Activated effector memory CD4-positive, alpha-beta T cell treated with anti-CD3 and anti-CD28 coated beads, Interleukin-2, amount 50 U/mL, for 16 hours (primary cell): Measurements from ENCODE around the gene TFAP2D.

Experiments used
- DNase-seq: peaks from one replicate; pipeline ENCODE4 v3.0.0-alpha.2; 2020

TFAP2D gene

DNA sequence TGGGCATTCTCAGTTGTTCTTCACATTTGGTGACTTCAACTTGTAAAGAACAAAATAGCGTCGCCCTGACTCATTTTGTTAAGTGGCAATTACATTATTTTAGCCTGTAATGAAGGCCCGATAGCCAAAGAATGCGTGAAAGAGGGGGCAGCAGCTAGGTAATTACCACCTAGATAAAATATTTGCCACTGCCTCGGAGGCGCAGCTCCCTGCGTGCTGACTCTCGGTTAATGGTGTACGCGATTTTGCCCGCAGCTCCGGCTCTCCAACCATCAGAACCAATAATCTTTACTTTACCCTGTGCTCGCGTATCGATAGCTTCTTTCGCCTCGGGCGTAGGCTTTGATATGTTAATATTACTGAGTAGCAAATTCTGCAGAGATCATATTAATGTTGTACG, 8.7 kb downstream of the TFAP2D start:
- no peak for DNase-seq

DNA sequence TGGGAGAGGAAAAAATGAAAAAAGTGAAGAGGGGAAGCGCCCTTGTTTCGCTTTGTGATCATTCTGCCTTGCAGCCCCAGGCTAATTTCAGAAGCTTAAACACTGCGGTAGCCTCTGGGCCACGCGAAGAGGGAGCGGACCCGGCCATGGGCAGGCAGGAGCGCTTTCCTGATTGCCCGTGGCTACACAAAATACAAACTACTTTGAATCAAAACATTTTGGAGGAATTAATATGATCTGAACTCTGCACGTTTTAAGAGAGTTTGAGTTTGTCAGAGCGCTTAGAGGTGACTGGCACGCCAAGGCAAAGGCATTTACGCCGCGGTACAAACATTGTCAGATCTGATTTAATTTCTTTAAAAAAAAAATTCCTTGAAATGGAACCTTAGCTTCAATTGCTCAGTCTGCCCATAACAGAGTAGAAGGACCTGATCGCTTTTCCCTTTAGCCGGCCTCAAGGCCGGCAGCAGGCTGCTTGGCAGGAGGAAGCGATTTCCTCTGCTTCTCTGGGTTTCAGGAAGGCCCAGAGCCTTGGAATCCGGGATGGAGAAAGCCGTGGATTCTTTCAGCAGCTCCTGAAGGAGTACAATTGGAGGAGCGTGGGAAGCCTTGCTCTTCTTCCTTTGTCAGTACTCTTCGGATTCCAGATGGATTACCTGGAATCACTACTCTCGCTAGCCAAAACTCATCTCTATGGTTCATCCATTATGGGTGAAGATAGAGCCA, 9.7 kb downstream of the TFAP2D start:
- DNase-seq: no peak

DNA sequence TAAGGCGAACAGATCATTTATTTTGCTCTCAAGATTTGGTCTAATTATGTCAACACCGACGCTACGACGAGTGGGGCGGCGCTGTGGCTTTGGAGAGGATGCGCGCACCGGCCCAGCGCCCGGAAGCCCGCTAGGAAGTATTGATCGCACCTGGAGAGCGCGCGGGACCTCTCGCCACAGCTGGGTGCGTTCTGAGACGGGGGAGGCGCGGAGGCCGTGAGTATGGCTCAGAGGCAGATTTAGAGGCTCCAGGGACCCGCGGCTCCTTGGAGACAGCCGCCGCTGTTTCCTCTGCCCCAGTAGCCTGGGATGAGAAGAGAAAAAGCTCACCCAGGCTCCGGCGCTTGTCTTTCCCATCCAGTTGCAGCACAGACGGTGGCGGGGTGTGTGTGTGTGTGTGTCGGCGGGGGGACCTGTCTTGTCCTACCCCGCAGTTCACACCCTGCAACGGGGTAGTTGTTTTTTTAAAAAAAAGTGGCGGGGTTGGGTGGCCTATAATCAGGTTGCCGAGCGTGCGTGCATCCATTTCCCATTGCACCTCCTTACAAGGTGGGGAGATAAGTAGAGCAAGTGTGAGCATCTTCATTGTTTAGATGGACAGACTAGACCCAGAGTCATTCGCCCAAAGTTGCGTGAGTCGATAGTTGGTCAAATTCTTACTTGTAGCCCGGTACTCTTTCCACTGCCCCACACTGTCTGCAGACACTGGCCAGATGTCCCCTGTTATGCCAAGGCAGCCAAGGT, 11.2 kb downstream of the TFAP2D start:
- DNase-seq: no peak

DNA sequence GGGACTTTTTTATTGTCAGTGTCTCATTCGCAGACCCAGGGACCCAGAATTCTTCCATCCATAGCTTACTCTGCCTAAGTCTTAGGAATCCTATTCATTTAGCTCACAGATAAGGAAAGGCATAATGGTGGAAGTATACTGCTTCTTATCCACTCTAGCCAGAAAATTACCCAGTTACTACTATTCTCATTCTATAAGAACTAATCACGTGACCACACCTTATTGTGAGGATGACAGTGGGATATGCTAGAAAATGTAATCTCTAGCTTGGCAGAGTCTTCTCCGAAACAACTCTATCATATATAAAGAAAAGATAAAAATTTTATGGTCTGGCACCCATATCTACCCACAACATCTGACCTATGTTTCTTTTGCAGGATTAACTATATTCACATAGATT, 21.2 kb downstream of the TFAP2D start:
- DNase-seq: no peak

DNA sequence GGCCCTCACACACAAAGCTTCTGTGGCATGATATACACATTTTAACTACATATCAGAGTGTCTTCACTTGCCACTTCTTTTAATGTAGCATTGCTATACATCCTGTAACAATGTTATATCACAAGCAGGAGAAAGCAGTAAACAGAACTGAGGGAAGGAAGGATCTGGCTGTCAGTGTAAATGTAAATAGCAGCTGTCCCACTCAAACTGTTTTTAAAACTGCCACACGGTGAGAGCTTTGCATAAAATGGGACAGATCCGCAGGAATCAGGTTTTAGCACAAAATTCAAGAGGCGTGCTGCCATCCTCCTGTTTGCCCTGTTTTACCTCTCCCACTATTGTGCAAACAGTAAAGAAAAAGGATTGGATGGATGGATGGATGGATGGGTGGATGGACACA, 28.8 kb downstream of the TFAP2D start:
- DNase-seq: no peak

DNA sequence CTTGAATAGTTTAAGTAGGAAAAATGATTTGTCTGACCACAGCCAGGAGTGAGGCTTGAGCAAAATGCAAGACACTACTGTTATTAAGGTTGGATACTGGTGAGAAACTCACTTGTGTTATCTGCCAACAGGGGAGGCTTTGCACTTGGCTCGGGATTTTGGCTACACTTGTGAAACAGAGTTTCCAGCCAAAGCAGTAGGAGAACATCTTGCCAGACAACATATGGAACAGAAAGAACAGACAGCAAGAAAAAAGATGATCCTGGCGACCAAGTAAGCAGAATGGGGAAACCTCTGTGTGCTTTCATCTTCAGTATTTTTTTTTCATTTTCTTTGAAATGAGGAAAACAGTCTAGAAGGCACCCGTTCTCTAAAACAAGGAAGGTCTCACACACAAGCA, 31.6 kb downstream of the TFAP2D start:
- no peak for DNase-seq

DNA sequence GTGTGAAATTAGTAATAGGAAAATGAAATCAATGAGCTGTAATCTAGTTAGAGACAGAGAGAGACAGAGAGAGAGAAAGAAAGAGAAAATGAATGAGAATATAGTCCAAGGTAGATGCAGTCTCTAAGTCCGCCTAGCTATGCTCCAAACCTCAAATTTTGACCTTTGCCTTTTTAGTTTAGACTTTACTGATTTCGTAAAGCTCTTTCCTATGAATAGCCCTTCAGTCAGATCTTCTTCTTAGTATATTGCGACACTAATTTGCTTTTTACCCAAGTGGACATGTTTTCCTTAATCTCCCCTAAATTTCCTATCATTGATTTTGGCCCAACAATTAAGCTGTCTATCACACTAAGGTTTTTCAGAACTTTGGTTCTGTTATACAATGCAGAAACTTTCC, 49.5 kb downstream of the TFAP2D start:
- DNase-seq: no peak

DNA sequence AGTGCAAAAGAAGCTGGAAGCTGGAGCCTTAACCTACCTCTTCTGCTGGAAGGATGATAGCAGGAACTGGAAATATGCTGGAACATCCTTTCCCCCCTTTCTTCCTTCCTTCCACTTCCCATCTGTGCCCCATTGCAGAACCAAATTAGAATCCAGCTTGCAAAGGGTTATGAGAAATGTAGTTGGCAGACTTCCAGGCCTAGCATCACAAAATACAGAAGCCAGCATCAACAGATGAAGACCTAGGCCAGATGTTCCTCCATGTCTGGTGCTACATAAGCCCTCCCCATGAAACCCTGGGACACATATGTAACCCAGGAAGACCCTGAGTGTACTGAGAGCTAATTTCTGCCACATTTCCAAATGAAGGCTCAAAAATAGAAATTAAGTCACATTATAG, 65.4 kb downstream of the TFAP2D start:
- DNase-seq: no peak

DNA sequence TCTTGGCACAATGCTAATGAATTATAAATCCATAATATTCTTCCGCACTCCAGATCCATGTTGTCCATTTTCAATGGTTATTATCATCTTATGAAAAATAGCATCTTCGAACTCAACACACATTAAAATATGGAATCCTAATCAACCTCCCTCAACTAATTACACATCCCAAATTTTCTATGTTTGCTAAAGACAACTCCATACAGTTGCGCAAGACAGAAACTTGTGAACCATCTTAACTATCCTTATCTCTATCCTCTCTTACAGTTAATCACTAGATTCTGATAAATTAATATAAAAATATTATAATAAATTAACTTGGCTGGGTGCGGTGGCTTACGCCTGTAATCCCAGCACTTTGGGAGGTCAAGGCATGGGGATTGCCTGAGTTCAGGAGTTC, 67.1 kb downstream of the TFAP2D start:
- no peak for DNase-seq

DNA sequence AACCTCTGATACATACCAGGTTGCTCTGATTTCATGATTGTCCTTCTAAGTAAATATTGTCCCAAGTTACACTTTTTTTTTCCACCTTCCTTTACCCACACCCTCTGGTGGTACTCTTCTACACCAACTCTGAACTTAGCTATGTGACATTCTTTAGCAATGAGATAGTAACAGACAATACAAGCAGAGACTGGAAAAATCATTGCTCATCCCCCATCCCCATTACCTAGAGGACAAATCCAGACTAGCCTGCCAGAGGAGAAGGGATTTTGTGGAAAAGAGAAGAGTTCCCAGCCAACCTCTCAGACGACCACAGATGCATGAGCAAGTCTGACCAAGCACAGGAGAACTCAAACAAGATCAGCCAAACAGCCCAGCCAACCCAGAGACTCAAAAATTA, 72.6 kb downstream of the TFAP2D start:
- no peak for DNase-seq

DNA sequence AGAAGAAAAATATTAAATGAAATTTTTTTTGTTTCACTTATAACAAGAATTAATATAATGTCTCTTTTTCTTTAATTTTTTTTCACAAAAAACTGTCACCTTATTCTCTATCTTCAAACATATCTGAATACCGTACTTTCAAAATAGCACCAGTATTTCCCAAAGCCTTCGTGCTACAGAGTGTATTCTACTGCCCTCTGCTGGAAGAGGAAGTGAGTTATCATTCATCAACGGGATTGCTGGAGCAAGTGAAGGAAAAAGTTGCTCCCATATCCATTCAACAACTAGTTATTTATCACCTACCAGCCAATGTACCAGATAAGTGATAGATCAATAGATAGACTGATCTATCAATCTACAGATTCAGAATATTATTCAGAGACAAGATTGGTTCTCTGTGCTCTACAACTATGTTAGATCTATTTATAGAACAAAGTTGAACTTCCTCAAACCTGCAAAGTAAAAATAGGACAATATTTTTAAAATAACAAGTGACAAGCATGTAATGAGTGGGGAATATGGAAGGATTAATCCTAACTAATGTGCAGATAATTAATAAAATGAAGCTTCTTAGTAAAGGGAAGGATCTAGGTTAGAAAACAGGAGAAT, 78.7 kb downstream of the TFAP2D start:
- DNase-seq: no peak

DNA sequence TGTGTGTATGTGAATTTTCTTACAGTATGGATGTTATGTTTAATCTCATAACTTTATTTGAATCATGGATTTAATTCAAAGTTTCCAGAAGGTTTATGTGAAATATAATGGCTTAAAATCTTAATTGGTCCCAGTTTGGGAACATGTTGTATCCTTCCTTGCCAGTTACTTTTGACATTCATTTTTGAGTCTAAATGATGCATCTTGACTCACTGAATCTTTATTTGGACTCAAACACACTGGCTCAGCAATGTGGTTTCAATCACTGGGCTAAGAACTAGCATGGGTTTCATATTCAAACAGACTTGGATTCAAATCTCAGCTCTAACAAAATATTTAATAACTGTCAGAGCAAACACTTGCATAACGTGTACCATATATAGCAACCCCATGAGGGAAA, 79.4 kb downstream of the TFAP2D start:
- no peak for DNase-seq

DNA sequence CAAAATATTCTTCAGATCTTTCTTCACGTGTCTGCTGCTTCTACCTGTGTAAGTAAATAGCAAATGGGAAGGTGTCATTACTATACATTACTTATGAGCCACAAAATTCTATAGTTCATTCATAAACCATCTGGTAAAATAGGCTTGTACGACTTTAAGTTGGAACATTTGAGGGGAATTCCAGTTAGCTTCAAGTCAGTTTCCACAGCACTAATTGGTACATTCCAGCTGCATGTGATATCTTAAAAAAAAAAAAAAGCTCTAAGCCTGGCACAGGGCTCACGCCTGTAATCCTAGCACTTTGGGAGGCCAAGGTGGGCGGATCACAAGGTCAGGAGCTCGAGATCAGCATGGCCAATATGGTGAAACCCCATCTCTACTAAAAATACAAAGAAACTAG, 82.2 kb downstream of the TFAP2D start:
- no peak for DNase-seq

DNA sequence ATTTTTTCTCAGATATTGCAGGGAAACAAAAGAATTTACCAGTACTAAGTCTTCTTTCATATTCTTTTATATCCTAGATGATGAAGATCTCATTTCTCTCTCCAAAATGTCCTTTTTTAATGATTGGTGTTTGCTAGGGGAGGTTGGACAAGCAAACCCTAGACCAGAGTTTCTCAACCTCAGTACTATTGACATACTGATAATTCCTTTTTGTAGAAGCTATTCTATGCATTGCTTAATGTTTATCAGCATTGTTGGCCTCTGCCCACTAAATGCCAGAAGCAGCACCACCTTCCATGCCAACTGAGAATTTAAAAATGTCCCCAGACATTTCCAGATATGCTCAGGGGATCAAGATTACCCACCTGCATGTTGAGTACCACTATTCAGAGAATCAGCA, 91.0 kb downstream of the TFAP2D start:
- no peak for DNase-seq

DNA sequence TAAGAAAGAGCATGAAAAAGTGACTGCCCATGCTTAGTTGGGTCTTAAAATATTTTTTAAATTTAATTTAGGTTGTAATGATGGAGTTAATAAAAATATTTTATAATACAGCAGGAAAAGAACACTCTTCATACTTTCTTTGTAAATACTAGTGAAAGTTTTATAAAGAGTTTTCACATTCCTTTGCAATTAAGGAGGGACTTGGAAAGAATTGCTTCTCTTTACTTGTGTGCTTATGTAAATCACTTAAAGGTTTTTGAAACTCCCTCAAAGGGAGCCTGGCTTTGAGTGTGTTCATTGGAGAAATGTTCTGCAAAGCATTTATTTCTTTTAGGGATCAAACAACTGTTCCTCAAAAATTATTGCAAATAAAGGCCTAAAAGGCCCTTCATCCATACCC, 93.7 kb downstream of the TFAP2D start:
- DNase-seq: no peak

DNA sequence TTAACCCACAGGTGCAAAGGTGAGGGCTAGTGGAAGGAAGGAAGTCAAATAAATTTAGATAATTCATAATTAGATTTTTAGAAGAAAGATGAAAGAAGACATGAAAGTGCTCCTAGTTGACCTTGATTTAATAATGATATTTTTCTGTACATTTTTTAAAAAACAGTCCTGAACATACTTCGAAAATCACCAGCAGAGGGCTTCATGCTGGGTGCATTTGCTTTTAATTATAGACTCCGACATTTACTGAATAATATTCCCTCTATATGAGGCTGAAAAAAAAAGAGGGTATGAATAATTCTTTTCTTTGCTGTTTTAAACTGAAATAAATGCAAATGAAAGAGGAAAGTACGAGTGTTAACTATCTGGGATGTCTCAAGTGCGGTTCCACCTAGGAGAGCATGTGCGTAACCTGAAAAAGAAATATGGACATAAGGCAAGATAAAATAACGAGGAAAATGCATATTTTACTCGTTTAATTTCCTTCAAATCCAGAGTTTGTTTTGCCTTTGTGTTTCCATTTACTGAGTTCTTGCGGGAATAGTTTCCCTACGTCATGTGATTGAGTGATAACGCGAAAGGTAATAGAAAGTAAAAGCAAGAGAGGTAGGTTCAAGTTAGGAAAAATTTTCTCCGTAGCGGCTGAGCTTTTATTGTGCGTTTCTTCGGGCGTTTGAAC, 102.2 kb downstream of the TFAP2D start:
- DNase-seq: no peak

DNA sequence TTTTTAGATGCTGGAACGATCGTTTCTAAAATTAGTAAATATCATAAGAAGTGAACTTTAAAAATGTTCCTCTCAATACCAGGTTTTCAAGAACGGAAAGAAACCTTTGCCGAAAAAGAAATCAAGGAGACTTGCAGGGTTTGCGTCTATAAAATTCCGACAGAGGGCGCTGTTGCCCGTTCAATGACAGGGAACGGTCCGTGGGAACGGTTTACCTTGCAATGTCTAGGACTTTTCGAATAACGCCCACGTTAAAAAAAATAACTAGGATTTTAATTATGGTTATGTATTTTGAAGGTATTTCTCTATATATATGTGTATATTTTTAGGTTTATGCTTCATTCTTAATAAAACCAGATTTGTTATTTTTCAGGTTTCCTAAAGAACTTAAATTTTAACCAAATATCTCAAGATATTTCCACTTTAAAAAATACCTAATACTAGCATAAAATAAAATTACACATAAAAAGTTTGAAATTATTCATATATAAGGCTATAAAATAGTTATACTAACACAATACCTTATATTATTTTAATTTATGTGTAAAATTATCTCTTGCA, 102.9 kb downstream of the TFAP2D start:
- peak; percentile 80 for DNase-seq

DNA sequence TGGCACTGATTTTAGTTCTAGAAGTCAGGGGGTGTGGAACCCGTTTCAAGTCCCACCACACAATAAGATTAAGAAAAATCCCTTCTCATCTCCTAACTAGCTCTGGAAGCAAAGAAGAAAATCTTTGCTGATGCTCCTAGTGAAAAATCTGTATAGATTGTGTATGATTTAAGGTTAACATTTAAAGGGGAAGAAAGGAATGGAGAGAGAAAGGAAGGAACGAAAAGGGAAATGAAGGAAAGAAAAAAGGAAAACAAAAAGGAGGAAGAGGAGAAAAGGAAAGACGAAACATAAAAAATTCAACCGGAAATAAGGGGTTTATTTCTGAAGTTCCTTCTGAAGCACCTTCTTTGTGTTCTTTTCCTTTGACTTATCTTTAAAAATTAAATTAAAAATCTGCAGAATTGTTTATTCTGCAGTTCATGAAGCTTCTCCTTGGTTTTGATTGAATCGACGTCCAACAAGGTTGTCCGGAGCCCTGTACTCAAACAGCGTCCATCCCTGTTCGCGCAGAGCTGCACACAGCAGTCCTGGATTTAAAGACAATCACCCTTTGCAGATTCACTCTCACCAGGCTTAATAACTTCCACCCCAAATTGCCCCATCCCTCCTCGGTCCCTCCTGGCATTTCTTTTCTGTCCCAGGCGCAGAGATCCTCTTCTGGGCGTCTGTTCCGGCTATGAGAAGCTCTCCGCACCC, 103.8 kb downstream of the TFAP2D start:
- no peak for DNase-seq

DNA sequence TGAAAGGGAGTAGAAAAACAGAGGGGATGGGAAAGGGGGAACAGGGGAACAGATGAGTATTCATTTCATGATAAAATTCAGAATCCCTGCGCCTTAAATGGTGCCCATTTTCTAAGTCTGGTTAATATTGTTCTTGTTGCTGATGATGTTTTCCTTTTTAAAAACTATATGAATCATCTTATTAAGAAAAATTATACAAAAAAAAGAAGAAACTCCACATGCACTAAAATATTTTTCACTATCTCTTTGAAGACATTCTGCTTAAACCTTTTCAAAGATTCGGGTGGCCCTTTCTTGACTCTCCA, 104.3 kb downstream of the TFAP2D start:
- DNase-seq: no peak

DNA sequence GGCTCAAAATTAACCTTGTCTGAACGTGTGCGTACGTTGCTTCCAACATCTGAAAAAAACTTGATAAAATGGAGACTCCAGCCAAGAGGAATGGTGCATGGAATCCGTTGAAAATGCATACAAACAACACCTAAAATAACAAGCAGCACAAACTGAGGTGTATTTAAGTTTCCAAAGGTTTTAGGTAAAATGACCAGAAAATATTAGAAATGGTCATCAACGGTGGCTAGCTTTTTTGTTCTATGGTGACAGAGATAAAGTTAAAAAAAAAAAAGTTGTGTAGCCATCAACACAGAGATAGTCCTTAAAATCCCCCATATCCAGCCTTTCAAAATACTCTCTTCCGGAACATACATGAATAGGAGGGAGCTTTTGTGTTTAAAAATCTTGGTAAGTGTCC, 104.7 kb downstream of the TFAP2D start:
- no peak for DNase-seq

DNA sequence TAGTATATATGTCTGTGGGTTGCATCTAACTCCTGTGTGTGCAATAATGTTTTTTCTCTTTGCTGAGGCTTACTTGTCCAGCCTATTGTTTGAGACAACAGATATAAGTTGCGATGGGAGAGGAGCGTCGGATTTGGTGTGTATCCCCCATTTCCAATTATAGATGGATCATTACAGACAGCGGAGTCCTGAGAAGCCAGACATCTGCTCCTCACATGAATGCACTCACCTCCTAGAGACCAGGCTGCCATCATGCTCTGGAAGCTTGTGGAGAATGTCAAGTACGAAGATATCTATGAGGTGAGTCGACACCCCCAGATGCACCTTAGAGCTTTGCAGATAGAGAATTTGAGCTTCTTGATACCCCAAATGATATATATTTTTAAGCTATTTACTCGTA, 105.3 kb downstream of the TFAP2D start, which contains the start of gene TFAP2B:
Gene TFAP2B (plus strand): TSS at position 199 of the 400 bp plus-strand sequence. CDS start 21 bp downstream, at position 220.
- no peak for DNase-seq

DNA sequence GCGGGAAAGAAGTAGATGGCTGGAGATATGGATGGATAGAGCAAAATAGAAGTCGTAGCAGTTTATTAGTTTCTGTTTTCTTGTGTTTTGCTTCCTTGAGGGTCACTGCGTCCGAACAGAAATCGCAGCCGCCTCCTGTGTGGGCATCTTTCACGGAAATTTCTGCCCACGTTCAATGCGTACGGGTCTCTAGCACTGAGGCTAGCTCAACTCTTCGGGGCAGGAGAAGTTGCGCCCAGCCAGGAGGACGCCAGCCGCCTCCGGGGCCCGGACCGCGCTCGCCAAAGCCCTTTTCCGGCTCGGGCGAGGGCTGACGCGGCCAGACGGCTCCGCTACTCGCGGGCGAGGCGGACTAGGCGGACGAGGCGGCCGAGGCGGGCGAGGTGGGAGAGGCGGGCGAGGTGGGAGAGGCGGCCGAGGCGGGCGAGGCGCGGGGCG, 106.2 kb downstream of the TFAP2D start:
- DNase-seq: no peak
